ENCODE measurements around the gene ZNF576. TPM values are rescaled to one million over a fixed set of nuclear protein-coding genes. Genes with fewer than 3 reads are reported as not detected.
"Not testable (repeated sequence)": the region's sequence is repeated elsewhere in the genome, so short reads cannot be mapped to it uniquely, and the experiment has no call there.

Gene ZNF576
- total and polyA plus RNA-seq, 4 donors, result 6.9 to 14.9 (median 10.9) TPM

GRCh38 chr19:43648633-43649032 is 52.2 kb downstream of the ZNF576 start:
- peaks cover 0 to 3% (median 0%) of the 10 kb centered on the region in 4 donors for H3K36me3 ChIP-seq (ENCODE audit: control insufficient read depth in 4 of 4, insufficient read depth in 3 of 4, low read depth in 1 of 4, low read length in 3 of 4)
- no peak overlapping the region for H3K4me3 ChIP-seq (ENCODE audit: low read depth in 1 of 3, low read length in 3 of 3)
- H3K9ac ChIP-seq (ENCODE audit: low read depth in 1 of 2, low read length in 2 of 2), result no peak overlapping the region
- H3K9me3 ChIP-seq (ENCODE audit: control insufficient read depth in 4 of 4, low read length in 3 of 4), result peaks cover 0 to 4% (median 0%) of the 10 kb centered on the region in 4 donors
- TF ChIP-seq RXRA (IDR thresholded peaks at IDR 0.05) (no peak), NR2F2 (IDR thresholded peaks at IDR 0.05) (no peak), ATF3 (IDR thresholded peaks at IDR 0.05) (no peak), GABPA (IDR thresholded peaks at IDR 0.05 in 1 of 2, conservative IDR thresholded peaks at IDR 0.05 in 1 of 2) (no peak), ZBTB33 (IDR thresholded peaks at IDR 0.05) (no peak)
- no peaks in the 10 kb centered on the region for H3K27me3 ChIP-seq (ENCODE audit: control insufficient read depth in 4 of 4, insufficient read depth in 4 of 4, low read length in 3 of 4)
- H3K4me1 ChIP-seq (ENCODE audit: control insufficient read depth in 4 of 4, insufficient read depth in 4 of 4, low read length in 3 of 4), result peaks cover 0 to 4% (median 0%) of the 10 kb centered on the region in 4 donors
- H3K27ac ChIP-seq (ENCODE audit: low read depth in 1 of 2, low read length in 2 of 2), result no peak overlapping the region
- 91% methylated on average over 6 of the region's 6 CpGs for WGBS
- no peak for DNase-seq (ENCODE audit: low spot score)

GRCh38 chr19:43649514-43649913 is 53.1 kb downstream of the ZNF576 start:
- Histone ChIP-seq H3K27ac (ENCODE audit: low read depth in 1 of 2, low read length in 2 of 2) (no peak overlapping the region), H3K9me3 (ENCODE audit: control insufficient read depth in 4 of 4, low read length in 3 of 4) (peaks cover 0 to 4% (median 0%) of the 10 kb centered on the region in 4 donors), H3K27me3 (ENCODE audit: control insufficient read depth in 4 of 4, insufficient read depth in 4 of 4, low read length in 3 of 4) (no peaks in the 10 kb centered on the region), H3K36me3 (ENCODE audit: control insufficient read depth in 4 of 4, insufficient read depth in 3 of 4, low read depth in 1 of 4, low read length in 3 of 4) (peaks cover 0 to 3% (median 0%) of the 10 kb centered on the region in 4 donors), H3K9ac (ENCODE audit: low read depth in 1 of 2, low read length in 2 of 2) (no peak overlapping the region), H3K4me1 (ENCODE audit: control insufficient read depth in 4 of 4, insufficient read depth in 4 of 4, low read length in 3 of 4) (peaks cover 0 to 4% (median 0%) of the 10 kb centered on the region in 4 donors), H3K4me3 (ENCODE audit: low read depth in 1 of 3, low read length in 3 of 3) (no peak overlapping the region)
- TF ChIP-seq FOXA1 (IDR thresholded peaks at IDR 0.05) (no peak), TAF1 (conservative IDR thresholded peaks at IDR 0.05) (no peak), CTCF (IDR thresholded peaks at IDR 0.05; ENCODE audit: low read depth, low read length, missing input control) (no peak)
- 89% methylated on average over 2 of the region's 2 CpGs for WGBS
- no peak for DNase-seq (ENCODE audit: low spot score)

- H3K9me3 ChIP-seq (ENCODE audit: control insufficient read depth in 4 of 4, low read length in 3 of 4); H3K27me3 ChIP-seq (ENCODE audit: control insufficient read depth in 4 of 4, insufficient read depth in 4 of 4, low read length in 3 of 4); DNase-seq (ENCODE audit: low spot score); H3K36me3 ChIP-seq (ENCODE audit: control insufficient read depth in 4 of 4, insufficient read depth in 3 of 4, low read depth in 1 of 4, low read length in 3 of 4); H3K9ac ChIP-seq (ENCODE audit: low read depth in 1 of 2, low read length in 2 of 2); H3K27ac ChIP-seq (ENCODE audit: low read depth in 1 of 2, low read length in 2 of 2); H3K4me1 ChIP-seq (ENCODE audit: control insufficient read depth in 4 of 4, insufficient read depth in 4 of 4, low read length in 3 of 4); H3K4me3 ChIP-seq (ENCODE audit: low read depth in 1 of 3, low read length in 3 of 3): not testable (repeated sequence)
- 99% methylated on average over 7 of the region's 7 CpGs for WGBS
Measured at GRCh38 chr19:43650276-43650675, 53.9 kb downstream of the ZNF576 start.

Other genes starting within 250 kb of the ZNF576 start
- 10 to 100 TPM in 1 of 2 donors, 1 to 10 TPM in 1; 8.2 to 33.4 TPM for gene CD177, start 242.9 kb upstream of the ZNF576 start, total RNA-seq
- gene CD177, start 242.9 kb upstream of the ZNF576 start, polyA plus RNA-seq, result under 1 TPM; 0.38 to 0.68 TPM
- gene TEX101, start 181.7 kb upstream of the ZNF576 start, total RNA-seq, result not detected
- not detected for gene TEX101, start 181.7 kb upstream of the ZNF576 start, polyA plus RNA-seq
- gene LYPD3, start 131.0 kb upstream of the ZNF576 start, total RNA-seq, result under 1 TPM; 0.08 to 0.09 TPM
- gene LYPD3, start 131.0 kb upstream of the ZNF576 start, polyA plus RNA-seq, result under 1 TPM; 0.26 to 0.38 TPM
- 10 to 100 TPM; 10.6 to 18.2 TPM for gene PHLDB3, start 91.8 kb upstream of the ZNF576 start, total RNA-seq
- 10 to 100 TPM; 10.7 to 12.7 TPM for gene PHLDB3, start 91.8 kb upstream of the ZNF576 start, polyA plus RNA-seq
- 10 to 100 TPM; 30.4 to 35.0 TPM for gene ETHE1, start 69.4 kb upstream of the ZNF576 start, total RNA-seq
- 10 to 100 TPM; 34.0 to 45.1 TPM for gene ETHE1, start 69.4 kb upstream of the ZNF576 start, polyA plus RNA-seq
- gene ZNF575, start 63.4 kb upstream of the ZNF576 start, total RNA-seq, result under 1 TPM; 0.08 to 0.09 TPM
- gene ZNF575, start 63.4 kb upstream of the ZNF576 start, polyA plus RNA-seq, result 1 to 10 TPM in 1 of 2 donors, under 1 TPM in 1; 0.88 to 1.0 TPM
- gene XRCC1, start 21.1 kb upstream of the ZNF576 start, total RNA-seq, result 1 to 10 TPM; 3.6 to 9.8 TPM
- 1 to 10 TPM; 4.5 to 5.2 TPM for gene XRCC1, start 21.1 kb upstream of the ZNF576 start, polyA plus RNA-seq
- gene PINLYP, start 20.8 kb upstream of the ZNF576 start, total RNA-seq, result 1 to 10 TPM in 1 of 2 donors, under 1 TPM in 1; 0.42 to 4.3 TPM
- gene PINLYP, start 20.8 kb upstream of the ZNF576 start, polyA plus RNA-seq, result under 1 TPM; 0.50 to 0.64 TPM
- gene IRGQ, start 461 bp upstream of the ZNF576 start, total RNA-seq, result 10 to 100 TPM in 1 of 2 donors, 1 to 10 TPM in 1; 6.4 to 15.5 TPM
- 1 to 10 TPM; 2.8 to 4.0 TPM for gene IRGQ, start 461 bp upstream of the ZNF576 start, polyA plus RNA-seq
- gene SRRM5, start 15.5 kb downstream of the ZNF576 start, total RNA-seq, result under 1 TPM; 0.08 to 0.09 TPM
- gene SRRM5, start 15.5 kb downstream of the ZNF576 start, polyA plus RNA-seq, result under 1 TPM; 0.07 to 0.09 TPM
- gene ZNF428, start 23.0 kb downstream of the ZNF576 start, total RNA-seq, result 10 to 100 TPM in 1 of 2 donors, 1 to 10 TPM in 1; 9.7 to 22.1 TPM
- 10 to 100 TPM in 1 of 2 donors, 1 to 10 TPM in 1; 6.5 to 19.1 TPM for gene ZNF428, start 23.0 kb downstream of the ZNF576 start, polyA plus RNA-seq
- gene CADM4, start 43.3 kb downstream of the ZNF576 start, total RNA-seq, result 1 to 10 TPM; 2.8 to 3.7 TPM
- 1 to 10 TPM in 1 of 2 donors, under 1 TPM in 1; 0.47 to 4.9 TPM for gene CADM4, start 43.3 kb downstream of the ZNF576 start, polyA plus RNA-seq
- 1 to 10 TPM; 2.8 to 3.7 TPM for gene PLAUR, start 73.6 kb downstream of the ZNF576 start, total RNA-seq
- 1 to 10 TPM; 1.1 to 1.9 TPM for gene PLAUR, start 73.6 kb downstream of the ZNF576 start, polyA plus RNA-seq
- gene IRGC, start 119.5 kb downstream of the ZNF576 start, total RNA-seq, result not detected
- gene IRGC, start 119.5 kb downstream of the ZNF576 start, polyA plus RNA-seq, result not detected
- gene SMG9, start 158.4 kb downstream of the ZNF576 start, total RNA-seq, result 1 to 10 TPM; 5.5 to 6.2 TPM
- gene SMG9, start 158.4 kb downstream of the ZNF576 start, polyA plus RNA-seq, result 1 to 10 TPM; 5.4 to 8.9 TPM
- 10 to 100 TPM in 1 of 2 donors, under 1 TPM in 1; 0.25 to 30.3 TPM for gene KCNN4, start 184.4 kb downstream of the ZNF576 start, total RNA-seq
- under 1 TPM; 0.14 to 0.76 TPM for gene KCNN4, start 184.4 kb downstream of the ZNF576 start, polyA plus RNA-seq
- gene LYPD5, start 205.9 kb downstream of the ZNF576 start, total RNA-seq, result under 1 TPM; 0.08 to 0.14 TPM
- under 1 TPM in 1 of 2 donors, not detected in 1; 0.13 TPM for gene LYPD5, start 205.9 kb downstream of the ZNF576 start, polyA plus RNA-seq
- 1 to 10 TPM; 4.9 to 6.4 TPM for gene ZNF283, start 230.7 kb downstream of the ZNF576 start, total RNA-seq
- under 1 TPM; 0.65 to 0.99 TPM for gene ZNF283, start 230.7 kb downstream of the ZNF576 start, polyA plus RNA-seq